Osteoblast (primary cell): ENCODE results near the gene NADSYN1. TPM values are rescaled to one million over a fixed set of nuclear protein-coding genes. Genes with fewer than 3 reads are reported as not detected.

ENCODE experiments used
- DNase-seq: peaks from one replicate; pipeline ENCODE4 v3.0.0; 2011; ENCODE audit warnings: low spot score, mixed read lengths; ENCODE audit not compliant: insufficient read length; ENCODE audit errors: missing footprints
- H2AFZ ChIP-seq: 2 replicates; pipeline ENCODE4 v1.6.0; 2011; ENCODE audit warnings: mild to moderate bottlenecking, low read length
- H3K27ac ChIP-seq: 2 replicates; pipeline ENCODE4 v1.5.1; 2011; ENCODE audit warnings: mild to moderate bottlenecking, low read depth, low read length, moderate library complexity
- H3K27me3 ChIP-seq: 2 replicates; pipeline ENCODE4 v1.6.0; 2012; ENCODE audit warnings: mild to moderate bottlenecking, control low read depth, inconsistent platforms, low read length, moderate library complexity; ENCODE audit not compliant: insufficient read depth
- H3K36me3 ChIP-seq: 2 replicates; pipeline ENCODE4 v1.5.1; 2011; ENCODE audit warnings: mild to moderate bottlenecking, low read length, control low read depth, moderate library complexity; ENCODE audit not compliant: insufficient read depth
- H3K4me1 ChIP-seq: 2 replicates; pipeline ENCODE4 v1.5.1; 2011; ENCODE audit warnings: mild to moderate bottlenecking, low read length, control low read depth, moderate library complexity; ENCODE audit not compliant: insufficient read depth
- H3K4me2 ChIP-seq: 2 replicates; pipeline ENCODE4 v1.6.0; 2011; ENCODE audit warnings: mild to moderate bottlenecking, low read length; ENCODE audit not compliant: insufficient read depth
- H3K4me3 ChIP-seq: fragments of 200-600 bp; sonication (generic); 3 replicates; pipeline ENCODE4 v1.5.1; 2012; ENCODE audit warnings: mild to moderate bottlenecking, low read length, inconsistent platforms; ENCODE audit not compliant: insufficient read depth
- H3K79me2 ChIP-seq: 2 replicates; pipeline ENCODE4 v1.6.0; 2012; ENCODE audit warnings: mild to moderate bottlenecking, low read length, control low read depth, inconsistent platforms; ENCODE audit not compliant: insufficient read depth
- H3K9me3 ChIP-seq: 2 replicates; pipeline ENCODE4 v1.5.1; 2011; ENCODE audit warnings: low read depth, low read length, control low read depth
- H4K20me1 ChIP-seq: 2 replicates; pipeline ENCODE4 v1.6.0; 2012; ENCODE audit warnings: mild to moderate bottlenecking, low read length, control low read depth; ENCODE audit not compliant: insufficient read depth
- total RNA-seq: library from RNA; depleted of rRNA; stranded (reverse); fragments of >200 nt; gene quantifications from 2 replicates; pipeline ENCODE4 v1.2.3, GENCODE V29; 2012
- TF ChIP-seq, protein P1 (sequence below): IDR thresholded peaks from 2 replicates; pipeline ENCODE4 v1.5.1; 2011; ENCODE audit warnings: mild to moderate bottlenecking, low read depth, low read length, moderate library complexity; ENCODE audit errors: extremely low read depth

NADSYN1 gene
- 69.5 and 81.1 TPM in 2 replicates for total RNA-seq

DNA sequence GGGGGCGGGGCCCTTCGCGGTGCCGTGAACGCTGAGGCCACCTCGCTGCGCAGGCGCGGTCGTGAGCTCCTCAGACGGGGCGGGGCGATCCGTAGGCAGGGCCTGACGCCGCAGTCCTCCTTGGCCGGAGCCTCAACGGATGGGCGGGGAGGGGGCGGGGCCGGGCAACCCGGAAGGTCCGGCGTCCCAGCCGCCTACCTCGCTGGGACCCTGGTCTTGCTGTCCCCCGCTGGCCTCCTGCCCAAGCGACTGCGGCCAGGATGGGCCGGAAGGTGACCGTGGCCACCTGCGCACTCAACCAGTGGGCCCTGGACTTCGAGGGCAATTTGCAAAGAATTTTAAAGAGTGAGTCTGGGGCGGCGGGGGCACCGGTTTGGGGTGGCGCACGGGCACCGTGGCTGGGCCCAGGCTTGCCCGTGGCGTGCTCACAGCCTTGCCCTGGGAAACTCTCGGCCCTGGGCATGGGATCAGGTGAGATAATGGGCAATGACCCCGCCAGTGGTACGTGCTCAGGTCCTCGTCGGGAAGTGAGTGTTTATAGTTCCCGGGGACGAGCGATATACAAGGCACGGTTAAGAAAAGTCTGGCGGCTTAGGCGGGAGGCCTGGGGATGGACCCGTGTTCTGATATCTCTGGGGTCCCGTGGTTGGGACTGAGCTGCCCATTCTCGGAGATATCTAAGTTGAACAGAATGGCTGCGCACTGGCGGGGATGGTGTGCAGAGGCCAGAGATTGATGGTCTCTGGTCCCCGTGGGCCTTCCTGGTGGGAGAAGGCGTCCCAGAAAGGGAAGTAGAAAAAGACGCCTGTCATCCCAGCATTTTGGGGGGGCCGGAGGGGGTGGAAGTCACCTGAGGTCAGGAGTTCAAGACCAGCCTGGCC lies at the start of gene NADSYN1:
Gene NADSYN1 (plus strand): TSS at position 167 of the 881 bp plus-strand sequence. CDS start 94 bp downstream, at position 261.
- no peaks in the 10 kb centered on the region for H3K27me3 ChIP-seq
- H3K36me3 ChIP-seq = peaks cover 34% of the 10 kb centered on the region
- peak within 1 kb of the TSS; percentile 98 for H2AFZ ChIP-seq
- H3K27ac ChIP-seq = peak within 1 kb of the TSS; percentile 79
- H3K4me3 ChIP-seq = peak within 1 kb of the TSS; percentile 99
- H3K4me2 ChIP-seq = peak within 1 kb of the TSS; percentile 100
- peaks cover 19% of the 10 kb centered on the region for H3K4me1 ChIP-seq
- TF ChIP-seq, protein P1, sequence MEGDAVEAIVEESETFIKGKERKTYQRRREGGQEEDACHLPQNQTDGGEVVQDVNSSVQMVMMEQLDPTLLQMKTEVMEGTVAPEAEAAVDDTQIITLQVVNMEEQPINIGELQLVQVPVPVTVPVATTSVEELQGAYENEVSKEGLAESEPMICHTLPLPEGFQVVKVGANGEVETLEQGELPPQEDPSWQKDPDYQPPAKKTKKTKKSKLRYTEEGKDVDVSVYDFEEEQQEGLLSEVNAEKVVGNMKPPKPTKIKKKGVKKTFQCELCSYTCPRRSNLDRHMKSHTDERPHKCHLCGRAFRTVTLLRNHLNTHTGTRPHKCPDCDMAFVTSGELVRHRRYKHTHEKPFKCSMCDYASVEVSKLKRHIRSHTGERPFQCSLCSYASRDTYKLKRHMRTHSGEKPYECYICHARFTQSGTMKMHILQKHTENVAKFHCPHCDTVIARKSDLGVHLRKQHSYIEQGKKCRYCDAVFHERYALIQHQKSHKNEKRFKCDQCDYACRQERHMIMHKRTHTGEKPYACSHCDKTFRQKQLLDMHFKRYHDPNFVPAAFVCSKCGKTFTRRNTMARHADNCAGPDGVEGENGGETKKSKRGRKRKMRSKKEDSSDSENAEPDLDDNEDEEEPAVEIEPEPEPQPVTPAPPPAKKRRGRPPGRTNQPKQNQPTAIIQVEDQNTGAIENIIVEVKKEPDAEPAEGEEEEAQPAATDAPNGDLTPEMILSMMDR = no peak
- no peaks in the 10 kb centered on the region for H3K9me3 ChIP-seq
- peaks cover 35% of the 10 kb centered on the region for H3K79me2 ChIP-seq
- peaks cover 10% of the 10 kb centered on the region for H4K20me1 ChIP-seq
- peak; percentile 99 for DNase-seq

DNA sequence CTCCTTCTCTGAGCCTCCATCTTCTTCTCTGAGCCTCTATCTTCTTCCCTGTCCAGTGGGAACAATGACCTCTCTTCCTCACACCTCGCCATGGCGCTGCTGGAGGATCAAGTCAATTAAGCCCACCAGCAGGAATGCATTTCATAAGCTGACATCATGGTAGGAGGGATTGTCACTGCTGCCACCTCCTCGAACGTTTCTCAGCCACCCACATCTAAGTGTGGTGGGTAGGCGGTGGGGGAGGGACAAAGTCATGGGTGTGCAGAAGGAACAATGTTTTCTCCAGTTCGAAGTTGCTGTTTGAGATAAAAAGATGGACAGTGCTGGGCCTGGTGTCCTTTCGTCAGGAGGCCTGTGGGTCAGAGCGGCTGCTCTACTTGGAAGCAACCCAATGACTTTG lies 48.8 kb upstream of the NADSYN1 start:
- no peaks in the 10 kb centered on the region for H3K79me2 ChIP-seq
- DNase-seq = no peak
- no peak overlapping the region for H2AFZ ChIP-seq
- no peaks in the 10 kb centered on the region for H3K4me1 ChIP-seq
- peaks cover 12% of the 10 kb centered on the region for H3K27me3 ChIP-seq
- H3K4me2 ChIP-seq = no peak overlapping the region
- H3K36me3 ChIP-seq = no peaks in the 10 kb centered on the region
- TF ChIP-seq, protein P1 = no peak
- no peak overlapping the region for H3K27ac ChIP-seq
- H3K9me3 ChIP-seq = no peaks in the 10 kb centered on the region
- H4K20me1 ChIP-seq = no peaks in the 10 kb centered on the region
- H3K4me3 ChIP-seq = no peak overlapping the region

DNA sequence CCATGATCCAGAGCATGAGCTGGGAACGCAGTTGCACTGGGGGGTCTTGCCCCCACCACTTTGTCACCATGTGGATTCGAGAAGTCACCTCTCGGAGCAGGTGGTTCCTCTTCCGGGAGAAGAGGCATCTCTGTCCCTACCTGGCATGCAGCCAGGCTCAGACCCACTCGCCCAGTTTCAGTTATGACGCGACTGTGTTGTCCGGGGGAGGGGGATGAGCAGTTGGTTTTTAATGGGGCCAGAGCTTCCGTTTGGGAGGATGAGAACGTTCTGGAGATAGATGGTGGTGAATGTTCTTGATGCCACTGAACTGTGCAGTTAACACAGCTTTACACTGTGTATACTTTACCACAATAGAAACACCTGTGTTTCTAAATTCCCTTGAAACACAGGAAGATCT lies 46.3 kb upstream of the NADSYN1 start:
- no peak overlapping the region for H3K4me3 ChIP-seq
- no peak overlapping the region for H2AFZ ChIP-seq
- H3K36me3 ChIP-seq = no peaks in the 10 kb centered on the region
- DNase-seq = no peak
- TF ChIP-seq, protein P1 = no peak
- no peaks in the 10 kb centered on the region for H3K79me2 ChIP-seq
- no peak overlapping the region for H3K27ac ChIP-seq
- peaks cover 12% of the 10 kb centered on the region for H3K27me3 ChIP-seq
- H3K4me2 ChIP-seq = no peak overlapping the region
- H3K4me1 ChIP-seq = no peaks in the 10 kb centered on the region
- no peaks in the 10 kb centered on the region for H3K9me3 ChIP-seq
- no peaks in the 10 kb centered on the region for H4K20me1 ChIP-seq

DNA sequence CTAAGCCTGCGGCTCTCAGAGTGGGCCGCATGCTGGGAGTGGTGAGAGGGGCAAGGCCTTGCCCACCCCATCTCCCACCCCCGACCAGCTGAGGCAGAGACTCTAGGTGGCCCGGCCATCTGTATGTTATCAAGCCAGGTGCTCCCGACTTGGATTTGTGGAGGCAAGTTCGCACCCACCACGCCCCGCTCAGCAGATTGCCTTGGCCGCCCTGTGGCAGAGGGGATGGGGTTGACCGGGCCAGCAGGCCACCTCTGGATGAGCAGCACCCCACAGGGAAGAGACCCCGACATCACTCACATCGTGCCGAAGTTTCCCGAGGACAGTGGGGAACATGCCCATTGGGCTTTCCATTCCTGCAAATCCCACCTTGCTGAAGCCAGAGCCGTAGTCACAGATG lies 45.6 kb upstream of the NADSYN1 start:
- H3K36me3 ChIP-seq = no peaks in the 10 kb centered on the region
- no peak overlapping the region for H3K4me2 ChIP-seq
- DNase-seq = peak; percentile 65
- no peaks in the 10 kb centered on the region for H3K4me1 ChIP-seq
- H2AFZ ChIP-seq = no peak overlapping the region
- H3K9me3 ChIP-seq = no peaks in the 10 kb centered on the region
- TF ChIP-seq, protein P1 = no peak
- no peaks in the 10 kb centered on the region for H3K79me2 ChIP-seq
- H3K27ac ChIP-seq = no peak overlapping the region
- H4K20me1 ChIP-seq = no peaks in the 10 kb centered on the region
- H3K27me3 ChIP-seq = peaks cover 12% of the 10 kb centered on the region
- H3K4me3 ChIP-seq = no peak overlapping the region
